Panc1 (cell line): Measurements from ENCODE around the gene SLC27A5. TPM values are rescaled to one million over a fixed set of nuclear protein-coding genes. Genes with fewer than 3 reads are reported as not detected.

ENCODE experiments used
- ATAC-seq: fragments of 200-7000 bp; cut with Tn5 transposase; 2 replicates; pipeline ENCODE4 v1.9.1; 2020; ENCODE audit warnings: mild to moderate bottlenecking, moderate library complexity
- BruUV-seq: library from RNA; stranded (reverse); fragments of 400-500 nt; replicated peaks from 2 replicates; lab custom pipeline; 2021; lab: Mats Ljungman, UMichigan
- CTCF ChIA-PET: fragments of 300-600 bp; sonication (Branson Sonifier 250); formaldehyde crosslinking; loops from one replicate; lab custom pipeline; 2022; ENCODE audit warnings: antibody characterized with exemption; lab: Charles Lee
- POLR2A ChIA-PET: fragments of 300-600 bp; sonication (Branson Sonifier 250); formaldehyde crosslinking; loops from one replicate; lab custom pipeline; 2022; ENCODE audit warnings: antibody characterized with exemption; lab: Charles Lee
- DNase-seq: peaks from one replicate; pipeline ENCODE4 v3.0.0-alpha.2; 2010; ENCODE audit warnings: low read depth, low spot score
- H3K27ac ChIP-seq: 2 replicates; pipeline ENCODE4 v1.5.1; 2011; ENCODE audit warnings: mild to moderate bottlenecking, low read length, inconsistent platforms
- H3K27me3 ChIP-seq: fragments of 200-500 bp; sonication (Bioruptor generic); 2 replicates; pipeline ENCODE4 v1.6.0; 2014; ENCODE audit warnings: low read length, inconsistent platforms; ENCODE audit not compliant: control insufficient read depth, insufficient read depth
- H3K36me3 ChIP-seq: fragments of 200-500 bp; sonication (Bioruptor generic); 2 replicates; pipeline ENCODE4 v1.5.1; 2014; ENCODE audit warnings: inconsistent platforms, mild to moderate bottlenecking, low read length, moderate library complexity; ENCODE audit not compliant: control insufficient read depth, insufficient read depth
- H3K4me1 ChIP-seq: 2 replicates; pipeline ENCODE4 v1.5.1; 2011; ENCODE audit warnings: inconsistent platforms, mild to moderate bottlenecking, low read length, moderate library complexity; ENCODE audit not compliant: control insufficient read depth, insufficient read depth
- H3K4me3 ChIP-seq, 2 experiments: 2 replicates each; pipeline ENCODE4 v1.5.1; 2011 to 2012; ENCODE audit warnings: low read depth in 2 of 2, low read length in 2 of 2, mild to moderate bottlenecking in 2 of 2, inconsistent platforms in 1 of 2, moderate library complexity in 1 of 2
- H3K9me3 ChIP-seq: fragments of 200-500 bp; sonication (Bioruptor generic); 2 replicates; pipeline ENCODE4 v1.5.1; 2014; ENCODE audit warnings: low read depth, mild to moderate bottlenecking, inconsistent platforms, low read length, moderate library complexity; ENCODE audit not compliant: control insufficient read depth, insufficient read depth
- CTCF ChIP-seq: fragments of 450-650 bp; IDR thresholded peaks from 2 replicates; pipeline ENCODE4 v1.5.1; 2017; ENCODE audit warnings: mild to moderate bottlenecking
- POLR2AphosphoS5 ChIP-seq: IDR thresholded peaks from 2 replicates; pipeline ENCODE4 v1.6.1; 2012; ENCODE audit warnings: mild to moderate bottlenecking, low read depth, low read length, moderate library complexity
- REST ChIP-seq, 2 experiments: IDR thresholded peaks; 2 replicates each; pipeline ENCODE4 v1.6.1; 2011 to 2012; ENCODE audit warnings: low read depth in 2 of 2, control low read depth in 1 of 2, low read length in 1 of 2, mild to moderate bottlenecking in 1 of 2, moderate library complexity in 1 of 2; ENCODE audit not compliant: insufficient read depth in 1 of 2
- SIN3A ChIP-seq: IDR thresholded peaks from 2 replicates; pipeline ENCODE4 v1.6.1; 2012; ENCODE audit warnings: low read depth, mild to moderate bottlenecking, low read length, moderate library complexity, borderline replicate concordance; ENCODE audit not compliant: insufficient read depth
- TCF7L2 ChIP-seq: IDR thresholded peaks from 2 replicates; pipeline ENCODE4 v1.6.1; 2011; ENCODE audit warnings: mild to moderate bottlenecking, low read depth, low read length, inconsistent platforms
- in situ Hi-C: cut with HindIII; loops from 2 replicates; pipeline ENCODE4 v1.10.0; 2016; ENCODE audit warnings: low sequenced_read_pairs, low pct_unique_long_range_greater_than_20kb
- intact Hi-C: fragments of 100-400 bp; cut with micrococcal nuclease; formaldehyde crosslinking; loops from one replicate; pipeline ENCODE4 v1.10.0; 2022; ENCODE audit not compliant: unreplicated experiment
- total RNA-seq: library from RNA; stranded (reverse); gene quantifications from one replicate; pipeline ENCODE4 v1.2.1, GENCODE V29; 2021; ENCODE audit not compliant: unreplicated experiment

Gene SLC27A5
- total RNA-seq, 1 experiment from 2014 or later = 10.7 TPM

GRCh38 chr19:58456111-58456510, 55.7 kb downstream of the SLC27A5 start:
- H3K9me3 ChIP-seq = no peaks in the 10 kb centered on the region
- H3K27ac ChIP-seq = no peak overlapping the region
- intact Hi-C loops (no loop called here), in situ Hi-C loops (no loop called here)
- no peak overlapping the region for H3K4me3 ChIP-seq
- CTCF ChIA-PET = no interaction called here
- no peaks in the 10 kb centered on the region for H3K4me1 ChIP-seq
- ATAC-seq (no peak), DNase-seq (no peak)
- no peak for TF ChIP-seq SIN3A
- TF ChIP-seq POLR2AphosphoS5 = no peak
- no peak for TF ChIP-seq REST (IDR thresholded peaks at IDR 0.05; ENCODE audit: insufficient read depth in 1 of 2, low read depth in 2 of 2, low read length in 1 of 2)
- TF ChIP-seq TCF7L2 = no peak
- no peak for TF ChIP-seq CTCF
- no TSS peak for BruUV-seq
- POLR2A ChIA-PET = no interaction called here
- H3K36me3 ChIP-seq = no peaks in the 10 kb centered on the region
- H3K27me3 ChIP-seq = no peaks in the 10 kb centered on the region

GRCh38 chr19:58455306-58455705, 56.5 kb downstream of the SLC27A5 start:
- ChIA-PET CTCF (no interaction called here), POLR2A (no interaction called here)
- no peaks in the 10 kb centered on the region for H3K9me3 ChIP-seq
- no TSS peak for BruUV-seq
- TF ChIP-seq SIN3A = no peak
- no peak for DNase-seq
- H3K4me3 ChIP-seq = no peak overlapping the region
- no peak for ATAC-seq
- H3K36me3 ChIP-seq = no peaks in the 10 kb centered on the region
- intact Hi-C loops (no loop called here), in situ Hi-C loops (no loop called here)
- peaks cover 4% of the 10 kb centered on the region; the same call in 1 of the 2 replicates for H3K4me1 ChIP-seq
- H3K27me3 ChIP-seq = 0 out of 2 replicates have a peak, but pooled peaks cover 4% of the 10 kb centered on the region
- no peak overlapping the region for H3K27ac ChIP-seq

- ChIA-PET CTCF (no interaction called here), POLR2A (no interaction called here)
- Histone ChIP-seq H3K4me3 (no peak overlapping the region), H3K9me3 (peaks cover 2% of the 10 kb centered on the region; the same call in 1 of the 2 replicates), H3K27ac (no peak overlapping the region), H3K4me1 (peaks cover 4% of the 10 kb centered on the region; the same call in 1 of the 2 replicates), H3K27me3 (0 out of 2 replicates have a peak, but pooled peaks cover 4% of the 10 kb centered on the region), H3K36me3 (no peaks in the 10 kb centered on the region)
- TF ChIP-seq TCF7L2 (no peak), SIN3A (no peak), CTCF (no peak), POLR2AphosphoS5 (no peak), REST (IDR thresholded peaks at IDR 0.05; ENCODE audit: insufficient read depth in 1 of 2, low read depth in 2 of 2, low read length in 1 of 2) (no peak)
- ATAC-seq = no peak
- intact Hi-C loops (no loop called here), in situ Hi-C loops (no loop called here)
- no peak for DNase-seq
- no TSS peak for BruUV-seq
These were observed 58.0 kb downstream of the SLC27A5 start for GRCh38 chr19:58453743-58454142.
